Measurements from ENCODE around the gene PTPRM.

GRCh38 chr18:8409151-8409550, 842.0 kb downstream of the PTPRM start:
- TF ChIP-seq CTCF (IDR thresholded peaks at IDR 0.05; ENCODE audit: low read length) = no peak
- no peak for TF ChIP-seq EZH2 (optimal IDR thresholded peaks at IDR 0.05; ENCODE audit: low read depth, low read length)
